ENCODE results near the gene GTF3C5.

The GTF3C5 gene

DNA sequence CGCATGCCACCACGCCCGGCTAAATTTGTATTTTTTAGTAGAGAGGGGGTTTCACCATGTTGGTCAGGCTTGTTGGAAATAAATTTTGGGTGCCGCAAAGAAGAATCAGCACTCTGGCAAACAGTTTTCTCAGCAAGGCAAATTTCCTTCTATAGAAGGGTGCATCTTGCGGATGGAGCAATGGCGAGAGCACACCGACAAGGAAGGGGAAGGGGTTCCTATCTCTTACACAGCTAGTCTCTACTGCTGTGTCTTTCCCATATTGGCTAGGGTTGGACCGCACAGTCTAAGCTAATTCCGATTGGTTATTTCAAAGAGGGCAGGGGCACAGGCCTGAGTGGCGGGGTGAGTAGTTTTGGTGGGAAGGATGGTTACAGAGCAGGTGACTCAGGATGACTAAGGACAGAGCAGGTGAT lies 707 bp downstream of the GTF3C5 start:
- no peak for DNase-seq

DNA sequence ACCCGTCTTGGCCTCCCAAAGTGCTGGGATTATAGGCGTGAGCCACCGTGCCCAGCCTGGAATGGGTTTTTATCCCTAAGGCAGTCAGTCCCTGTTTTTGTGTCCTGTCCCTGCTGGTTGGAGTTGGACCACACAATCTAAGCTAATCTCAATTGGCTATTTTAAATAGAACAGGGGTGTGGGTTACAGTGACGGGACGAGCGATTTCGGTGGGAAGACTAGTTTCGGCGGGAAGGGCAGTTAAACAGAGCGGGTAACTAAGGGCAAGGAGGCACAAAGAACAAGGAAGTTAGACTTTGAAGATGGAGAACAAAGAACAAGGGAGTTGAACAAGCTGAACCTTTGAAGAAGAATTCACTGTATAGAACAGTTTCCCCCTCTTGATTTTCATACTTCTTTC lies 1.4 kb downstream of the GTF3C5 start:
- no peak for DNase-seq

GRCh38 chr9:133035669-133036068 lies 4.9 kb downstream of the GTF3C5 start:
- no peak for DNase-seq

DNA sequence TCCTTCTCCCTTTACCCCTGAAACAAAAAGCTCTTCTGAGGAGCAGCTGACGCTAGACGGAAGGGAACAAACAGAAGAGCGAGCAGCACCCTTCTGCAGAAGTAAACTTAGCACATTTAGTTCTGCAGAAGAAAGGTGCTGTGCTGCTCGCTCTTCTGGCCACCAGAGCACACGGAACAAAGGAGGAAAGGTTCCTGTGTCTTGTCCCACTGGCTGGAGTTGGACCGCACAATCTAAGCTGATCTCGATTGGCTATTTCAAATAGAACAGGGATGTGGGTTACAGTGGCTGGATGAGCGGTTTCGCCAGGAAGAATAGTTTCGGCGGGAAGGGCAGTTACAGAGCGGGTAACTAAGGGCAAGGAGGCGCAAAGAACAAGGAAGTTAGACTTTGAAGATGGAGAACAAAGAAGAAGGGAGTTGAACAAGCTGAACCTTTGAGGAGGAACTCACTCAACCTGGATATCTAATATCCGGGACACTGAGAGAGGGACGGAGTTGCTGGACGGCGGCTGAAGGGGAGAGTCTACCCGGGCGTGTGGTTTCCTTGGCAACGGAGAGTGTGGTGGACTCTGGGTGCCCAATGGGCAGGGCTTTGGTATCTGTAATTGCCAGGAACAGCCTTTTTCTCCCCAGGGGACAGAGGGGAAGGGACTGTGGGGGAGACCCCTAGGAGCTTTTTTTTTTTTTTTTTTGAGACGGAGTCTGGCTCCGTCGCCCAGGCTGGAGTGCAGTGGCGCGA lies 7.1 kb downstream of the GTF3C5 start:
- DNase-seq: no peak

DNA sequence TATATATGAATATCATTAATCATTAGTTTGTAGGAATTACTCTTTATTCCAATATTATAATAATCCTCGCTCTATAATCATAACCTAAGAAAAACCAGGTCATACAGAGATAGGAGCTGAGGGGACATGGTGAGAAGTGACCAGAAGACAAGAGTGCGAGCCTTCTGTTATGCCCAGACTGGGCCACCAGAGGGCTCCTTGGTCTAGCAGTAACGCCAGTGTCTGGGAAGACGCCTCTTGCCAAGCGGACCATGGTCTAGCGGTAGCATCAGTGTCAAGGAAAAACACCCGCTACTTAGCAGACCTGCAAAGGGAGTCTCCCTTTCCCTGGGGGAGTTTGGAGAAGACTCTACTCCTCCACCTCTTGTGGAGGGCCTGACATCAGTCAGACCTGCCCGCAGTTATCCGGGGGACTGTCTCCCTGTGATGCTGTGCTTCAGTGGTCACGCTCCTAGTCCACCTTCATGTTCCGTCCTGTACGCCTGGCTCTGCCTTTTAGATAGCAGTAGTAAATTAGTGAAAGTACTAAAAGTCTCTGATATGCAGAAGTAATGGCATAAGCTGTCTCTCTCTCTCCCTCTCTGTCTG lies 10.2 kb downstream of the GTF3C5 start:
- peak in 1 of 2 experiments; percentile 25 for DNase-seq

GRCh38 chr9:133041958-133042357 lies 11.2 kb downstream of the GTF3C5 start:
- no peak for DNase-seq

GRCh38 chr9:133042676-133043075 lies 11.9 kb downstream of the GTF3C5 start:
- DNase-seq: no peak

DNA sequence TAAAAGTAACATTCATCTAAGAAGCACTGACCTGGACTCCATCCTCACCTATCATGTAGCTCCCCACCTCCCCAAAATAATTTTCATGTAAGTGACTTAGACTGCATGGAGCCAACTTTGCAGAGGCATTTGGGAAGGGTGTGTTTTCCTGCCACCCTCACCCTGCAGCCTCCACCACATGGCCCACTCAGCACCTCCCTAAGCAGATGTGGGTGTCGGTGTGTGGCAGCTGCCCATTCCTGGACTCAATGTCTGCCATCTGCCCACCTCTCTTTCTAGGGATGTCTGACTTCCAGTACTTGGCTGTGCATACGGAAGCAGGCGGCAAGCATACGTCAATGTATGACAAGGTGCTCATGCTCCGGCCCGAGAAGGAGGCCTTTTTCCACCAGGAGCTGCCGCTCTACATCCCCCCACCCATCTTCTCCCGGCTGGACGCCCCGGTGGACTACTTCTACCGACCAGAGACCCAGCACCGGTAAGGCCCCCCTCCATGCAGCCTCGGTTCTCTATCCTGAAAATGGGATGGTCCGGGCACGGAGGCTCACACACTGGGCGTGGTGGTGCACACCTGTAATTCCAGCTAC lies 12.7 kb downstream of the GTF3C5 start:
- DNase-seq: no peak

- no peak for DNase-seq
Observed at GRCh38 chr9:133044125-133044524, 13.3 kb downstream of the GTF3C5 start.

GRCh38 chr9:133044661-133045060 lies 13.9 kb downstream of the GTF3C5 start:
- no peak for DNase-seq

- no peak for DNase-seq
Observed at GRCh38 chr9:133045132-133045531, 14.3 kb downstream of the GTF3C5 start.

GRCh38 chr9:133046196-133046899 lies 15.6 kb downstream of the GTF3C5 start:
- no peak for DNase-seq

GRCh38 chr9:133046900-133047295 lies 16.1 kb downstream of the GTF3C5 start:
- DNase-seq: no peak

GRCh38 chr9:133048595-133048994 lies 17.8 kb downstream of the GTF3C5 start:
- DNase-seq: peak in 1 of 2 experiments; percentile 15

DNA sequence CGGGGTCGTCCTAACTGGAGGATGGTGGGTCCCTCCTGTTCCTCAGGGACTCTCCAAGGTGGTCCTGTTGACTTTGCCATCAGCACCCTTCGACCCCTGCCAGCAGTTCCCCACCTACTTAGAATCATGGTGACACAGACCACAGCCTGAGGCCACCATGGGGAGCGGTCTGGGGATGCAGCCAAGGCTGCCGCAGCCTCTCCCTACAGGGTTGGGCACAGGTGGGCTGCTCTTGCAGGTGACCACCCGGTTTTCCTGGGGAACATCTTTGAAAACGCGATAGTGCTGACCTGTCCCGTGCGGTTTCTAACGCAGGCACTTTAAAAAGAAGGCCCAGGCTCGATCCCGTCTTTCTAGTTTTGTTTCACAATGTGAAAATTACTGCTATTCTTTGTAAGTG lies 18.2 kb downstream of the GTF3C5 start:
- DNase-seq: no peak

DNA sequence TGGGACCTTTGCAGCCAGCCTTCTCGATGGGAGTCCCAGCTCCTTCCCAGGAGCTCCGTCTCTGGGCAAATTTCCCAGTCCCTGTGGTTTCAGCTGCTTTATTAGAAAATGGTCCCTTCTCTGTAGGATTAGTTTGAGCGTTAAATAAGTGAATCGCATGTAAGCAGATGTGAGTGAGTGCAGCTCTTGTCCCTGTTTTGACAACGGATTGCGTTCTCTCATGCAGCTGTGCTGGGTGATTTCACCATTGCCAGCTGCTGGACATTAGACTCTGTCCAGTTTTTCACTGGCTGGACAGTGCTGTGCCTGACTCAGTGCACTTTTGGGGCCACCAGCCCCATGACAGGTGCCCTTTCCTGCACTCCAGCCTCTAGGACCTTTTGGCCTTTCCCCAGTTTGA lies 19.3 kb downstream of the GTF3C5 start:
- no peak for DNase-seq

DNA sequence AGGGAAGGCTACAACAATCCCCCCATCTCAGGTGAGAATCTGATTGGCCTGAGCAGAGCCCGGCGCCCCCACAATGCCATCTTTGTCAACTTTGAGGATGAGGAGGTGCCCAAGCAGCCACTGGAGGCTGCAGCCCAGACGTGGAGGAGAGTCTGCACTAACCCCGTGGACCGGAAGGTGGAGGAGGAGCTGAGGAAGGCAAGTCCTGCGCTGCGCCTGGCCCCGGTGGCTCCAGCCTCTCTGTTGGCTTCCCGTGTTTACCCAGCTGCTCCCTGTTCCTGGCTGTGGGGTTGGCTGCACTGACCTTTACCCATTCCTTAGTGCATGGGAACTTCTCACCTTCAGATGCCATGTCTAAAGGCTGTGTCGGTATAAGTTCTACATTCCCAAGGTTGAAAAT lies 20.0 kb downstream of the GTF3C5 start:
- DNase-seq: no peak

DNA sequence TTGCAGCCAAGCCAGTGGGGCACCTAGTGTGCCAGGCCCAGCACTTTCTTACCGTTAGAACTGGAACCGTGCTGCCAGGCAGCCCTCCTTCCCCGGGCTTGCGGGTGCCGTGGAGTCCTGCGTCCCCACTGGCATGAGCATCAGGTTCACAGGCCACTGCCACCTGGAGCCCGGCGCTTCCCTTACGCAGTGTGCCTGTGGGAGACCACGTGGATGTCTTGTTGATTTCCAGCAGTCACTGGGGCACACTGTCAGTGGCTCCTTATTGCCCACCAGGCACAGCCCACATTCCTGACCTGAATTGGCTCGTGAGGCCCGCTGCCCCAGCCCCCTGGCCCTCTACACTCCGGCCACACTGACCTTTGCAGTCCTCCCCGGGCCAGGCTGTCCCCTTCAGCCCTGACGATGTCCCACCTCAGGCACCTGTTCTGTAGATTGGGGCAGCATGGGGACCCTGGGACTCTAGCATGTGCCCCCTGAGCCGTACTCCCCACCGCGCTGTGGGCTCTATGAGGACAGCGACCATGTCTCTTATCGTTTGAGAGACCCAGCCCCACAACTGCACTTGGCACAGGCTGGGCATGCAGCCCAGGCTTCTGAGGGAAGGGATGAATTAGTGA lies 20.6 kb downstream of the GTF3C5 start:
- no peak for DNase-seq

DNA sequence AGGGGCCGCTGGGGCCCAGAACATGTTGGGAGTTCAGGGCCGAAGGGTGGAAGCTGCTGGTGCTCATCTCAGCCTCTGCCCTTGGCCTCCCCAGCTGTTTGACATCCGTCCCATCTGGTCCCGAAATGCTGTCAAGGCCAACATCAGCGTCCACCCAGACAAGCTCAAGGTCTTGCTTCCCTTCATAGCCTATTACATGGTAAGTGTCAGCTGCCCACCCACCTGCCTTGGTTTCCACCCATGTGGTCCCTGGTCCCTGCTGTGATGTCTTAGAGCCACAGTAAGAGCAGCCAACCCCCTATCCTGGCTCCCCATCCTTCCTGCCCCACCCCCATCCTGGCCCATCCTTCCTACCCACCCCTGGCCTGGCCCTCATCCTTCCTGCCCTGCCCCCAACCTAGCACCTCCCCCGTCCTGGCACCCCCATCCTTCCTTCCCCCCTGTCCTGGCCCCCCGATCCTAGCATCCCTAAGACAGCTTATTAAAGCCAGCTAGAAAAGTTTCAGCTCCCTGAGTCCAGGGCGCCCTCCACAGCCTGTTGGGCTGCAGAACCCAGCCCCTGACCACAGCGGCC lies 21.3 kb downstream of the GTF3C5 start:
- DNase-seq: no peak

DNA sequence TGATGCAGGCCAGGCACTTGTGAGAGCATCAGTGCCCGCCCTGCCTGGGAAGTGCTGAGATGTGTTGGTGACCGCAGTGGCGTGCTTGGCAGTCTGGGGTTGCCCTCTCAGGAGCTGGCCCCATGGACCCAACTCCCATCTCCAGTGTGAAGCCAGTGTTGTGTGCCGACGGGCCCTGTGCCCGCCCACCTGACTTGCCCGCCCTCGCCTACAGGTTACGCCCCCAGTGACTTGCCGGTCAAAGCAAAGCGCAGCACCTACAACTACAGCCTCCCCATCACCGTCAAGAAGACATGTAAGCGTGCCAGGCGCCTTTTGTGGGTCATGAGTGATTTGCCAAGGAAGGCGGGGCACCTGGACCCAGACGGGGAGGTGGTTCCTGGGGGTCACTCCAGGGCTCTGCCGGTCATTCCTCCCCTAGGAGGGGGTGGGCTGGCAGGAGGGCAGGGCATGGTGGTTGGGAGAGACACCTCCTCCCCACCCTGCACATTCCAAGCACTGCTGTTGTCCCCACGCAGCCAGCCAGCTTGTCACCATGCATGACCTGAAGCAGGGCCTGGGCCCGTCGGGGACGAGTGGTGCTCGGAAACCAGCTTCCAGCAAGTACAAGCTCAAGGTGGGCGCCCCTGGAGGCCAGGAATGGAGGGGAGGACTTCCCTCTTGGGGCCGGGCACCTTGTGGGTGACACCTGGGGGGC lies 23.5 kb downstream of the GTF3C5 start:
- no peak for DNase-seq

GRCh38 chr9:133054966-133055365 lies 24.2 kb downstream of the GTF3C5 start:
- DNase-seq: no peak

- DNase-seq: no peak
Observed at GRCh38 chr9:133055788-133056420, 25.1 kb downstream of the GTF3C5 start.
